Activated T-helper 1 cell treated with anti-CD3 and anti-CD28 coated beads, Interleukin-2, amount 50 U/mL, for 16 hours (primary cell): ENCODE data around the gene RBM38.
A peak's percentile ranks its signal among the peaks of the same experiment; 100 is the strongest.
"Not testable (repeated sequence)": the region's sequence is repeated elsewhere in the genome, so short reads cannot be mapped to it uniquely, and the experiment has no call there.

ENCODE experiments used
- DNase-seq, 2 donors: peaks; one replicate each; pipeline ENCODE4 v3.0.0-alpha.2; 2020; ENCODE audit warnings: low read depth in 1 of 2, low spot score in 1 of 2

RBM38 gene

GRCh38 chr20:57417830-57418780 lies 26.9 kb downstream of the RBM38 start:
- DNase-seq = no peak

- not testable (repeated sequence) for DNase-seq
These were observed 28.3 kb downstream of the RBM38 start for GRCh38 chr20:57419479-57419878.

GRCh38 chr20:57420571-57421252 lies 29.5 kb downstream of the RBM38 start:
- DNase-seq = no peak

GRCh38 chr20:57421253-57422220 lies 30.3 kb downstream of the RBM38 start:
- no peak for DNase-seq

- DNase-seq = no peak
These were observed 31.1 kb downstream of the RBM38 start for GRCh38 chr20:57422254-57422653.

GRCh38 chr20:57425150-57426013 lies 34.2 kb downstream of the RBM38 start:
- no peak for DNase-seq

- no peak for DNase-seq
These were observed 35.1 kb downstream of the RBM38 start for GRCh38 chr20:57426271-57426689.

- DNase-seq = no peak
These were observed 35.6 kb downstream of the RBM38 start for GRCh38 chr20:57426831-57427230.

- DNase-seq = no peak
These were observed 37.3 kb downstream of the RBM38 start for GRCh38 chr20:57428324-57429158.

- DNase-seq = no peak
These were observed 37.9 kb downstream of the RBM38 start for GRCh38 chr20:57429159-57429496.

GRCh38 chr20:57429580-57430200 lies 38.5 kb downstream of the RBM38 start:
- no peak for DNase-seq

GRCh38 chr20:57430201-57430596 lies 39.0 kb downstream of the RBM38 start:
- DNase-seq = not testable (repeated sequence)

GRCh38 chr20:57431539-57431835 lies 40.3 kb downstream of the RBM38 start:
- no peak for DNase-seq

- DNase-seq = no peak
These were observed 41.3 kb downstream of the RBM38 start for GRCh38 chr20:57432480-57432861.

- DNase-seq = peak in 1 of 2 donors; percentile 23
These were observed 41.8 kb downstream of the RBM38 start for GRCh38 chr20:57432862-57433491.

GRCh38 chr20:57433657-57434389 lies 42.6 kb downstream of the RBM38 start:
- DNase-seq = no peak

- no peak for DNase-seq
These were observed 43.1 kb downstream of the RBM38 start for GRCh38 chr20:57434390-57434700.

GRCh38 chr20:57435105-57435497 lies 43.9 kb downstream of the RBM38 start:
- no peak for DNase-seq
